Measurements from ENCODE around the gene HSPA8.
A peak's percentile ranks its signal among the peaks of the same experiment; 100 is the strongest.

Gene HSPA8

DNA sequence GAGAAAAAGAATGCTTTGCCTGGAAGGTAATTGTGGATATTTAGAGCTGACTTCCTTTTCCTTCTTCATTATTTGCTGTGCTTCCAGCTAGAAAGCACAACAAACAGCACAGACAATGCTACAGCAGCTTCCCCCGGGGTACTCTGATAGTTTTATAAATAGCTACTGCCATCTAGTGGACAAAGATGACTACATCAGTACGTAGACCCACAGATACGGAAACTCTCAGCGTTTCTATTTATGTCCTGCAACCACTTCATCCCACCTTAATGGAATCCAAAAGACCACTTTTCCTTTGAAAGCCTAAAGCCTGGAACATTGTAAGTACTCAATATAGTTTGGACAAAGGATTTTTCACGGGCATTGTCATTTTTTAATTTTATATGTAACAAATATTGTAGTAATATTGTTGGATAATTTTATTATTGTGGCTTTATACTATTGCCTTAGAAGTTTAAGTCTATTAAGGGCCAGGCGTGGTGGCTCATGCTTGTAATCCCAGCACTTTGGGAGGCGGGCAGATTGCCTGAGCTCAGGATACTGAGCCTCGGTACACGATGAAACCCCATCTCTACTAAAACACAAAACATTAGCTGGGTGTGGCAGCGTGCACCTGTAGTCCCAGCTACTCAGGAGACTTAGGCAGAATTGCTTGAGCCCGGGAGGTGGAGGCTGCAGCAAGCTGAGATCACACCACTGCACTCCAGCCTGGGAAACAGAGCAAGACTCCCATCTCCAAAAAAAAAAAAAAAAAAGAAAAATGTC, 7.5 kb downstream of the HSPA8 start:
- TF ChIP-seq, protein P1, sequence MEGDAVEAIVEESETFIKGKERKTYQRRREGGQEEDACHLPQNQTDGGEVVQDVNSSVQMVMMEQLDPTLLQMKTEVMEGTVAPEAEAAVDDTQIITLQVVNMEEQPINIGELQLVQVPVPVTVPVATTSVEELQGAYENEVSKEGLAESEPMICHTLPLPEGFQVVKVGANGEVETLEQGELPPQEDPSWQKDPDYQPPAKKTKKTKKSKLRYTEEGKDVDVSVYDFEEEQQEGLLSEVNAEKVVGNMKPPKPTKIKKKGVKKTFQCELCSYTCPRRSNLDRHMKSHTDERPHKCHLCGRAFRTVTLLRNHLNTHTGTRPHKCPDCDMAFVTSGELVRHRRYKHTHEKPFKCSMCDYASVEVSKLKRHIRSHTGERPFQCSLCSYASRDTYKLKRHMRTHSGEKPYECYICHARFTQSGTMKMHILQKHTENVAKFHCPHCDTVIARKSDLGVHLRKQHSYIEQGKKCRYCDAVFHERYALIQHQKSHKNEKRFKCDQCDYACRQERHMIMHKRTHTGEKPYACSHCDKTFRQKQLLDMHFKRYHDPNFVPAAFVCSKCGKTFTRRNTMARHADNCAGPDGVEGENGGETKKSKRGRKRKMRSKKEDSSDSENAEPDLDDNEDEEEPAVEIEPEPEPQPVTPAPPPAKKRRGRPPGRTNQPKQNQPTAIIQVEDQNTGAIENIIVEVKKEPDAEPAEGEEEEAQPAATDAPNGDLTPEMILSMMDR (IDR thresholded peaks at IDR 0.05; ENCODE audit: low read depth, low read length, missing control alignments) = peak; percentile 65
- DNase-seq (ENCODE audit: low read depth) = no peak
- H3K4me3 ChIP-seq (ENCODE audit: low read depth, low read length) = no peak overlapping the region

DNA sequence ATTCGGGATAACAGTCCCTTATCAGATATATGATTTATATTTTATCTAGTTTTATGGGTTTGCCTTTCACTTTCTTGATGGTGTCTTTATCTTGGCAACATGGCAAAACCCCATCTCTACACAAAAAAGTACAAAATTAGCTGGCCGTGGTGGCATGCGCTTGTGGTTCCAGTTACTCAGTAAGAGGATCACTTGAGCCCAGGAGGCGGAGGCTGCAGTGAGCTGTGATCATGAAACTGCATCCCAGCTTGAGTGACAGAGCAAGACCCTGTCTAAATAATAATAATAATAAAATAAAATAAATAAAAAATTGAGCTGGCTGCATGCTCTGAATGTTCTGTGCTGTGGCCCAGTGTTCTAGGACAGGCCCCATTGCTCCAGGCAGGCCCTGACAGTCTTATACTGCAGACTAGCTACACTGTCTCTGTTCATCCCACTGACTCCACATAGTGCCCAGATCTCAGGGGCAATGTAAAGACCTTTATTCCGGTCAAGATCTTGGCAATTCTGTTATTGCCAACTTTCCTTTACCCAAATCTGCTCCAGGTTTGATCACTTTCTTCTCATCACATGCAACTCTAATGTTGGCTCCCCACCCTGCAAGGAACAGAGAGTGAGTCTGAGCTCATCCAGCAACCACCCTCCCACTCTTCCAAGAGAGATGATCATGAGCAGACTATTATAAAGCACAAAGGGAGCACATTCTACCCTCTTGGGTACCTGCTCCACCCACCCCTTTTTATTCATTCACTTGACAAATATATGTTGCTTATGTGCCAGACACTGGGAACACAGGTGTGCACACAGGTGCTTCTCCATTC, 8.8 kb downstream of the HSPA8 start:
- DNase-seq (ENCODE audit: low read depth) = no peak
- TF ChIP-seq, protein P1 (IDR thresholded peaks at IDR 0.05; ENCODE audit: low read depth, low read length, missing control alignments) = no peak

DNA sequence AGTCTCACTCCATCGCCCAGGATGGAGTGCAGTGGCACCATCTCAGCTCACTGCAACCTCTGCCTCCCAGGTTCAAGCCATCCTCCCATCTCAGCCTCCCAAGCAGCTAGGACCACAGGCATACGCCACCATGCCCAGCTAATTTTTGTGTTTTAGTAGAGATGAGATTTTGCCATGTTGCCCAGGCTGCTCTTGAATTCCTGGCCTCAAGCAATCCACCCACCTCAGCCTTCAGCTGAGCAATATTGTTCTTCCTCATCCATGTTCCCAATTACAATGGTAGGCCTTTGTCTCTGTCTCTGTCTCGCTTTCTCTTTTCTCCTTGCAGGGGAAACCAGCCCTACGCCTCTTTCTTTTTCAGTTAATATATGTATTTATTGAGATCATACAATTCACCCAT, 10.3 kb downstream of the HSPA8 start:
- TF ChIP-seq, protein P1 (IDR thresholded peaks at IDR 0.05; ENCODE audit: low read depth, low read length, missing control alignments) = no peak
- DNase-seq (ENCODE audit: low read depth) = no peak

More for the DNA sequence above, 8.8 kb downstream of the HSPA8 start:
- no peak overlapping the region for H3K4me3 ChIP-seq (ENCODE audit: low read depth, low read length)

DNA sequence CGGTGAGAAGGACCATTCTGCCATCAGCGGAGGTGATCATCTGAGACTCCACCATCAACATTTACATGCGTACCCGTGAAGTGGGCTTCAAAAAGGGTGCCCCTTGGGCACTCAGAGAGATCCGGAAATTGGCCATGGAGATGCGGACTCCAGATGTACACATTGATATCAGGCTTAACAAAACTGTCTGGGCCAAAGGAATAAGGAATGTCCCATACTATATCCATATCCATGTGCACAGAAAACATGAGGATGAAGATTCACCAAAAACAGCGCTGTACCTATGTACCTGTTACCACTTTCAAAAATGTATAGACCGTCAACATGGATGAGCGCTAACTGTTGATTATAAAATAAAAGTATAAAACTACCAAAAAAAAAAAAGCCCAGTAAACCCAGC, 10.8 kb downstream of the HSPA8 start:
- TF ChIP-seq, protein P1 (IDR thresholded peaks at IDR 0.05; ENCODE audit: low read depth, low read length, missing control alignments) = no peak
- DNase-seq (ENCODE audit: low read depth) = no peak
- no peak overlapping the region for H3K4me3 ChIP-seq (ENCODE audit: low read depth, low read length)

More for the DNA sequence above, 10.3 kb downstream of the HSPA8 start:
- no peak overlapping the region for H3K4me3 ChIP-seq (ENCODE audit: low read depth, low read length)

DNA sequence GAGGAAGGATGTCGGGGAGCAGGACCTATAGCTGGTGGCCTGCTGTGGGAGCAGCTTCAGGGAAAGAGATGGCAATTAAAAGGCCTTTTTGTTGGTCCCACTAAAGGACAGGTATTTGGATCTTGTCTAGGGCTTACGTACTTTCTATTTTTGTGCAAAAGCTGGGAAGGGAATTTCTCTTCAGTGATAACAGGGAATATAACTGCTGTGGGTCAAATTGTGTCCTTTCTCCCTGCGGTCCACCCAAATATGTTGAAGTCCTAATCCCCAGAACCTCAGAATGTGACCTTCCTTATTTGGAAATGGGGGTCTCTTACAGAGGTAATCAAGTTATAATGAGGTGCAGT, 14.0 kb downstream of the HSPA8 start:
- DNase-seq (ENCODE audit: low read depth) = no peak
- TF ChIP-seq, protein P1 (IDR thresholded peaks at IDR 0.05; ENCODE audit: low read depth, low read length, missing control alignments) = no peak
- no peak overlapping the region for H3K4me3 ChIP-seq (ENCODE audit: low read depth, low read length)

DNA sequence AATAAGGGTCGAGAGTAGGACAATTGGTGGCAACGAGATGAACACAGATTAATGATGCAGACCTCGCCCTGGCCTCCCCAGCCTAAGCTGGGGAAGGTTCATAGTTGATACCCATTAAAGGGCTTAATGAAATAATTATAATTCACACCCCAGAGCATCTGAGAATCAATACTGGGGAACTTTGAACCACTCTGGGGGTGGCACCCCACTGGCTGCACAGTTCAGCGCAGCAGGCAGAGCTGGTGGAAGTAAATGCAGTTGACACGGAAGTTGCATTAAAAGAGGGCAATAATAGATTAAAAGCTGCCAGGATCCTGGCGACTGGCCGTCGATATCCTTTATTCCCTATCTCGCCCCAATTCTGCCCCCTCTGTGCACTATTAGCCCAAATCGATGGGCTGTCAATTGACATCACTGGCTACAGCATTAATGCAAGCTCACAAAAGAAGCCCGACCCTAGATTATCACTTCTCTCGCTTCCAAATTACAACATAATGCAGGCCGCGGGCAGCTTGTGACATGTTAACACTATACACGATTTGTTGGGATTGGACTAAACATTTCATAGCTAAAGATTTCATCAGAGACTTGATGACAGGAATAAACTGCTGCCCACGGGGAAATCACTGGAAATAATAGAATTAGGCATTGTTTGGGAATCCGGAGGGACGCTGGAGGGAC, 14.5 kb downstream of the HSPA8 start:
- H3K4me3 ChIP-seq (ENCODE audit: low read depth, low read length) = no peak overlapping the region
- TF ChIP-seq, protein P1 (IDR thresholded peaks at IDR 0.05; ENCODE audit: low read depth, low read length, missing control alignments) = no peak
- no peak for DNase-seq (ENCODE audit: low read depth)

All from GM12864 (cell line).